Choroid plexus epithelial cell (primary cell): ENCODE data around the gene DNAJC17.

Experiments
- DNase-seq: peaks from one replicate; pipeline ENCODE4 v3.0.0-alpha.2; 2010; ENCODE audit warnings: low read depth
- H3K4me3 ChIP-seq: 2 replicates; pipeline ENCODE4 v1.5.1; 2011; ENCODE audit warnings: low read depth, mild to moderate bottlenecking, control low read depth, low read length, moderate library complexity
- TF ChIP-seq, protein P1 (sequence below): conservative IDR thresholded peaks from 2 replicates; pipeline ENCODE4 v1.5.1; 2011; ENCODE audit warnings: low read depth, mild to moderate bottlenecking, control low read depth, inconsistent platforms, low read length, moderate library complexity

Gene DNAJC17

DNA sequence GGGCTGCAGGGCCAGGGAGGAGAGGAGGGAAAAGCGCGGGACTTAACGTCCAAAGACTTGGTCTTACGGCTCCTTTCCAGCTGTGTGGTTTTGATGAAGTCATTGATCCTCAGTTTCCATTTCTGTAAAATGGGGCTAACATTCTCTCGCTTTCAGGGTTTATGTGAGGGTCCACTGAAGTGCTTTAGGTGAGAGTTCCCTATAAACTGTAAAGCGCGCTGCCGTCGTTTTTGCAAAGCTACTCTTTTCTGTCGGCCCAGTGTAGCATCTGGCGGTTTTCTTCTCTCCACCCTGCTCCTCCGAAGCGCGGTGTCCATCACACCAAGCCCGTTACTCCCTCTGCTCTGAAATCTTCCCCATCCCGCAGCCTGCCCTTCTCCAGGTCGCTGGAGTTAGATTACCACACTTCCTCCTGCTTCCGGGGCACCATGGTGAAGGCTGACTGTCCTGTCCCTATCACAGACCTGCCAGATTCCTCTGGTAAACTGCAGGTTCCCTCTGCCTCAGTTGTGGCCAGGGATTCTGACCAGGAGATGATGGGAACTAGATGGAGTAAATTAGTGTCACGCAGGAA lies 702 bp upstream of the DNAJC17 start:
- TF ChIP-seq, protein P1, sequence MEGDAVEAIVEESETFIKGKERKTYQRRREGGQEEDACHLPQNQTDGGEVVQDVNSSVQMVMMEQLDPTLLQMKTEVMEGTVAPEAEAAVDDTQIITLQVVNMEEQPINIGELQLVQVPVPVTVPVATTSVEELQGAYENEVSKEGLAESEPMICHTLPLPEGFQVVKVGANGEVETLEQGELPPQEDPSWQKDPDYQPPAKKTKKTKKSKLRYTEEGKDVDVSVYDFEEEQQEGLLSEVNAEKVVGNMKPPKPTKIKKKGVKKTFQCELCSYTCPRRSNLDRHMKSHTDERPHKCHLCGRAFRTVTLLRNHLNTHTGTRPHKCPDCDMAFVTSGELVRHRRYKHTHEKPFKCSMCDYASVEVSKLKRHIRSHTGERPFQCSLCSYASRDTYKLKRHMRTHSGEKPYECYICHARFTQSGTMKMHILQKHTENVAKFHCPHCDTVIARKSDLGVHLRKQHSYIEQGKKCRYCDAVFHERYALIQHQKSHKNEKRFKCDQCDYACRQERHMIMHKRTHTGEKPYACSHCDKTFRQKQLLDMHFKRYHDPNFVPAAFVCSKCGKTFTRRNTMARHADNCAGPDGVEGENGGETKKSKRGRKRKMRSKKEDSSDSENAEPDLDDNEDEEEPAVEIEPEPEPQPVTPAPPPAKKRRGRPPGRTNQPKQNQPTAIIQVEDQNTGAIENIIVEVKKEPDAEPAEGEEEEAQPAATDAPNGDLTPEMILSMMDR: no peak
- no peak for DNase-seq
- peak overlapping the region; percentile 100 for H3K4me3 ChIP-seq

GRCh38 chr15:40806672-40807027 lies 623 bp downstream of the DNAJC17 start:
- TF ChIP-seq, protein P1: no peak
- no peak for DNase-seq
- H3K4me3 ChIP-seq: peak overlapping the region; percentile 100

DNA sequence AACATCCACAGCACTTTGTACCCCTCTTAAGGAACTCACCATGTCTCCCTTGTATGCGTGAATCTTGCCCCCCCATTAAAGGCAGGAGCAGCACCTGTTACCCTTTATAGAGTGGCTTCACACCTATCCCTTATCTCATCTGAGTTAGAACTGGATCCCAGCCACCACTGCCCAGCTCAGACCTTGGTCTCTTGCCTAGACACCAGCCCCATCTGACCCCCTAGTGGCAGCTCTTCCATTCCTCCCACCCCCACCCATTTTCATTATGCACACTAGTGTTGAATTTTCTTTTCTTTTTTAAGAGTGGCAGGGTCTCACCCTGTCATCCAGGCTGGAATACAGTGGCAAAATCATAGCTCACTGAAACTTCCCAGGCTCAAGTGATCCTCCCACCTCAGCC lies 3.6 kb downstream of the DNAJC17 start:
- H3K4me3 ChIP-seq: no peak overlapping the region
- DNase-seq: no peak
- TF ChIP-seq, protein P1: no peak

DNA sequence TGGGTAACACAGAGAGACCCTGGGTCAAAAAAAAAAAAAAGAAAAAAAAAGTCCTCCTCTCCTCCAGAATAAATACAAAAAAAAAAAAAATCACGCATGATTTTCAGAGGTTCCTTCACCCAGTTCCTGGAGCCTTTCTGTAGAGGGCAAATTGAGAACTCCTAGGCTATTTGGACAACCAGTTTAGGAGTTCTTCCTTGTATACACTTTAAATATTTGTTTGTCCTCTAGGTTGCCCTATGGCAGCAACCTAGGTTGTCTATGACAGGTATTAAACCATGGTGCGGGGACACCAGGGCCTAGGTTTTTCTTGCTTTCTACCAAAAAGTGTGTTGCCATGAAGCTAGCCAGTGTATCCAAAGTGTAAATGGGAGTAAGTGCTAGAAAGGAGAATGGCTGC lies 4.2 kb downstream of the DNAJC17 start:
- DNase-seq: no peak
- TF ChIP-seq, protein P1: no peak
- H3K4me3 ChIP-seq: no peak overlapping the region

DNA sequence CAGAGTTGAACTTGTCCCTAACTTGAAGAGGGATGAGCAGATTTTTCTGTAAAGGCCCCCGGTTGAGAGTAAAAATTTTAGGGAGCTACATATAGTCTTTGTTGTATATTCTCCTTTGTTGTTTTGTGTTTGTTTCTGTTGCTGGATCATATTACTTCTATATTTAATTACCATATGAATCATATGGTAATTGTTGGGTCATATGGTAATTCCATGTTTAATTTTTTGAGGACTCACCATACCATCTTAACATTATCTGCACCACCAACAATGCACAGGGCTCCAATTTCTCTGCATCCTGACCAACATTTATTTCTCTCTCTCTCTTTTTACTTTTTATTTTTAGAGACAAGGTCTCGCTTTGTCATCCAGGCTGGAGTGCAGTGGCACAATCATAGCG lies 7.8 kb downstream of the DNAJC17 start:
- TF ChIP-seq, protein P1: no peak
- DNase-seq: no peak
- no peak overlapping the region for H3K4me3 ChIP-seq

DNA sequence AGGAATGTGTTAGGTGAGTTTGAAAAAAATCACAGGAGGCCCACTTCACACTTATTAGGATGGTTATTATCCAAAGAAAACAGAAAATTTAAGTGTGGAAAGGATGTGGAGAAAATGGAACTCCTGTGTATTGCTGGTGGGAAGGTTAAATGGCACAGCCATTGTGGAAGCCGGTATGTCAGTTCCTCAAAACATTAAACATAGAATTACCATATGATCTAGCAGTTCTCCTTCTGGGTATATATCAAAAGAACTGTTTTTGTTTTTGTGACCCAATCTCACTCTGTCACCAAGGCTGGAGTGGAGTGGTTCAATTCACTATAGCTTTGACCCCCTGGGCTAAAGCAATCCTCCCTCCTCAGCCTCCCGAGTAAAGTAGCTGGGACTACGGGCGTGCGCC lies 10.8 kb downstream of the DNAJC17 start:
- H3K4me3 ChIP-seq: no peak overlapping the region
- no peak for DNase-seq
- TF ChIP-seq, protein P1: no peak

- no peak for DNase-seq
- no peak overlapping the region for H3K4me3 ChIP-seq
- TF ChIP-seq, protein P1: no peak
Measured at GRCh38 chr15:40796041-40796440, 11.2 kb downstream of the DNAJC17 start.
